ENCODE data around the gene CFAP299. TPM values are rescaled to one million over a fixed set of nuclear protein-coding genes. Genes with fewer than 3 reads are reported as not detected.
A peak's percentile ranks its signal among the peaks of the same experiment; 100 is the strongest.

CFAP299 gene
- total and polyA plus RNA-seq, 2 of the 13 experiments (the other 11 are each of a cell fraction or from before 2014, with no cell fraction given), result not detected

- TF ChIP-seq, protein P1, sequence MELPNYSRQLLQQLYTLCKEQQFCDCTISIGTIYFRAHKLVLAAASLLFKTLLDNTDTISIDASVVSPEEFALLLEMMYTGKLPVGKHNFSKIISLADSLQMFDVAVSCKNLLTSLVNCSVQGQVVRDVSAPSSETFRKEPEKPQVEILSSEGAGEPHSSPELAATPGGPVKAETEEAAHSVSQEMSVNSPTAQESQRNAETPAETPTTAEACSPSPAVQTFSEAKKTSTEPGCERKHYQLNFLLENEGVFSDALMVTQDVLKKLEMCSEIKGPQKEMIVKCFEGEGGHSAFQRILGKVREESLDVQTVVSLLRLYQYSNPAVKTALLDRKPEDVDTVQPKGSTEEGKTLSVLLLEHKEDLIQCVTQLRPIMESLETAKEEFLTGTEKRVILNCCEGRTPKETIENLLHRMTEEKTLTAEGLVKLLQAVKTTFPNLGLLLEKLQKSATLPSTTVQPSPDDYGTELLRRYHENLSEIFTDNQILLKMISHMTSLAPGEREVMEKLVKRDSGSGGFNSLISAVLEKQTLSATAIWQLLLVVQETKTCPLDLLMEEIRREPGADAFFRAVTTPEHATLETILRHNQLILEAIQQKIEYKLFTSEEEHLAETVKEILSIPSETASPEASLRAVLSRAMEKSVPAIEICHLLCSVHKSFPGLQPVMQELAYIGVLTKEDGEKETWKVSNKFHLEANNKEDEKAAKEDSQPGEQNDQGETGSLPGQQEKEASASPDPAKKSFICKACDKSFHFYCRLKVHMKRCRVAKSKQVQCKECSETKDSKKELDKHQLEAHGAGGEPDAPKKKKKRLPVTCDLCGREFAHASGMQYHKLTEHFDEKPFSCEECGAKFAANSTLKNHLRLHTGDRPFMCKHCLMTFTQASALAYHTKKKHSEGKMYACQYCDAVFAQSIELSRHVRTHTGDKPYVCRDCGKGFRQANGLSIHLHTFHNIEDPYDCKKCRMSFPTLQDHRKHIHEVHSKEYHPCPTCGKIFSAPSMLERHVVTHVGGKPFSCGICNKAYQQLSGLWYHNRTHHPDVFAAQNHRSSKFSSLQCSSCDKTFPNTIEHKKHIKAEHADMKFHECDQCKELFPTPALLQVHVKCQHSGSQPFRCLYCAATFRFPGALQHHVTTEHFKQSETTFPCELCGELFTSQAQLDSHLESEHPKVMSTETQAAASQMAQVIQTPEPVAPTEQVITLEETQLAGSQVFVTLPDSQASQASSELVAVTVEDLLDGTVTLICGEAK (IDR thresholded peaks at IDR 0.05), result no peak
- TF ChIP-seq, protein P1 (CRISPR knock-in tag; IDR thresholded peaks at IDR 0.05), result no peak
- TF ChIP-seq ZNF747 (CRISPR knock-in tag; IDR thresholded peaks at IDR 0.05; ENCODE audit: borderline replicate concordance), result no peak
- TF ChIP-seq ZNF274 (CRISPR knock-in tag; IDR thresholded peaks at IDR 0.05), result no peak
- no peak for TF ChIP-seq ELF3 (CRISPR knock-in tag; IDR thresholded peaks at IDR 0.05)
- peak; percentile 45; the same call in 1 of the 2 replicates for TF ChIP-seq ISL2 (CRISPR knock-in tag; IDR thresholded peaks at IDR 0.05)
- TF ChIP-seq SMYD3 (CRISPR knock-in tag; IDR thresholded peaks at IDR 0.05), result no peak
- TF ChIP-seq ZBTB42 (CRISPR knock-in tag; IDR thresholded peaks at IDR 0.05), result no peak
- no peak for TF ChIP-seq SP1 (IDR thresholded peaks at IDR 0.05)
- TF ChIP-seq SP1 (CRISPR knock-in tag; IDR thresholded peaks at IDR 0.05), result no peak
- TF ChIP-seq ZFP62 (CRISPR knock-in tag; IDR thresholded peaks at IDR 0.05), result no peak
- TF ChIP-seq, protein P2, sequence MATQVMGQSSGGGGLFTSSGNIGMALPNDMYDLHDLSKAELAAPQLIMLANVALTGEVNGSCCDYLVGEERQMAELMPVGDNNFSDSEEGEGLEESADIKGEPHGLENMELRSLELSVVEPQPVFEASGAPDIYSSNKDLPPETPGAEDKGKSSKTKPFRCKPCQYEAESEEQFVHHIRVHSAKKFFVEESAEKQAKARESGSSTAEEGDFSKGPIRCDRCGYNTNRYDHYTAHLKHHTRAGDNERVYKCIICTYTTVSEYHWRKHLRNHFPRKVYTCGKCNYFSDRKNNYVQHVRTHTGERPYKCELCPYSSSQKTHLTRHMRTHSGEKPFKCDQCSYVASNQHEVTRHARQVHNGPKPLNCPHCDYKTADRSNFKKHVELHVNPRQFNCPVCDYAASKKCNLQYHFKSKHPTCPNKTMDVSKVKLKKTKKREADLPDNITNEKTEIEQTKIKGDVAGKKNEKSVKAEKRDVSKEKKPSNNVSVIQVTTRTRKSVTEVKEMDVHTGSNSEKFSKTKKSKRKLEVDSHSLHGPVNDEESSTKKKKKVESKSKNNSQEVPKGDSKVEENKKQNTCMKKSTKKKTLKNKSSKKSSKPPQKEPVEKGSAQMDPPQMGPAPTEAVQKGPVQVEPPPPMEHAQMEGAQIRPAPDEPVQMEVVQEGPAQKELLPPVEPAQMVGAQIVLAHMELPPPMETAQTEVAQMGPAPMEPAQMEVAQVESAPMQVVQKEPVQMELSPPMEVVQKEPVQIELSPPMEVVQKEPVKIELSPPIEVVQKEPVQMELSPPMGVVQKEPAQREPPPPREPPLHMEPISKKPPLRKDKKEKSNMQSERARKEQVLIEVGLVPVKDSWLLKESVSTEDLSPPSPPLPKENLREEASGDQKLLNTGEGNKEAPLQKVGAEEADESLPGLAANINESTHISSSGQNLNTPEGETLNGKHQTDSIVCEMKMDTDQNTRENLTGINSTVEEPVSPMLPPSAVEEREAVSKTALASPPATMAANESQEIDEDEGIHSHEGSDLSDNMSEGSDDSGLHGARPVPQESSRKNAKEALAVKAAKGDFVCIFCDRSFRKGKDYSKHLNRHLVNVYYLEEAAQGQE (IDR thresholded peaks at IDR 0.05; ENCODE audit: borderline replicate concordance in 1 of 2, low read depth in 1 of 2, low read length in 2 of 2), result no peak
- TF ChIP-seq ARID5B (CRISPR knock-in tag; IDR thresholded peaks at IDR 0.05), result peak; percentile 61
Measured at GRCh38 chr4:80615099-80615498, 279.6 kb downstream of the CFAP299 start (continued).

Measured in HepG2 (cell line).